Kidney epithelial cell (primary cell): ENCODE measurements around the gene TBX4. TPM values are rescaled to one million over a fixed set of nuclear protein-coding genes. Genes with fewer than 3 reads are reported as not detected.

Source experiments
- DNase-seq: peaks from one replicate; pipeline ENCODE4 v3.0.0-alpha.2; 2010; ENCODE audit warnings: low read depth
- H3K27me3 ChIP-seq: 2 replicates; pipeline ENCODE4 v1.6.0; 2011; ENCODE audit warnings: low read length; ENCODE audit not compliant: control insufficient read depth, insufficient read depth
- H3K36me3 ChIP-seq: 2 replicates; pipeline ENCODE4 v1.5.1; 2011; ENCODE audit warnings: low read length; ENCODE audit not compliant: control insufficient read depth, insufficient read depth
- H3K4me3 ChIP-seq: 2 replicates; pipeline ENCODE4 v1.5.1; 2011; ENCODE audit warnings: low read depth, mild to moderate bottlenecking, control low read depth, low read length
- total RNA-seq: library from RNA; depleted of rRNA; stranded (reverse); fragments of >200 nt; gene quantifications from 2 replicates; pipeline ENCODE4 v1.2.3, GENCODE V29; 2015
- TF ChIP-seq, protein P1 (sequence below): IDR thresholded peaks from 2 replicates; pipeline ENCODE4 v1.5.1; 2011; ENCODE audit warnings: mild to moderate bottlenecking, moderate library complexity, low read length, control low read depth, inconsistent platforms; ENCODE audit not compliant: insufficient read depth, poor library complexity, severe bottlenecking

TBX4 gene
- total RNA-seq, 1 donor from 2014 or later, result not detected

DNA sequence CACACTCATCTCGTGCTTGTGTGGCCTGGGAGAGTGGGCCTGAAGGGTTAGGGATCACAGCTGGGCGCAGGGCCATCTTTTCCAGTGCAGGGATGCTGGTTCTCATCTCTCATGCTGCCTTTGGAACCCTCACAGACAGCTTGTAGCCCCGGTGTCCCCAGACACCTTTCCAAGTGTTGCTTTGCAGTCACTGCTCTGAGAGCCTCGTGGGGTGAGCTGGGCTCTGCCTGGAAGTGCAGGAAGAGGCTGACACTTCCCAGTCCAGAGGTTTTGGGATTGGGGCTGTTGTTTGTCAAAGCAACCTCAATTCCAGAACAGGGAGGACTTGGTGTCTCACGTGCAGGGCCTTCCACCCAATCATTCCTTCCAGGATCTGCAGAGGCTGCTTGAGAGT, 28.2 kb downstream of the TBX4 start:
- H3K27me3 ChIP-seq, result peaks cover 4% of the 10 kb centered on the region
- TF ChIP-seq, protein P1, sequence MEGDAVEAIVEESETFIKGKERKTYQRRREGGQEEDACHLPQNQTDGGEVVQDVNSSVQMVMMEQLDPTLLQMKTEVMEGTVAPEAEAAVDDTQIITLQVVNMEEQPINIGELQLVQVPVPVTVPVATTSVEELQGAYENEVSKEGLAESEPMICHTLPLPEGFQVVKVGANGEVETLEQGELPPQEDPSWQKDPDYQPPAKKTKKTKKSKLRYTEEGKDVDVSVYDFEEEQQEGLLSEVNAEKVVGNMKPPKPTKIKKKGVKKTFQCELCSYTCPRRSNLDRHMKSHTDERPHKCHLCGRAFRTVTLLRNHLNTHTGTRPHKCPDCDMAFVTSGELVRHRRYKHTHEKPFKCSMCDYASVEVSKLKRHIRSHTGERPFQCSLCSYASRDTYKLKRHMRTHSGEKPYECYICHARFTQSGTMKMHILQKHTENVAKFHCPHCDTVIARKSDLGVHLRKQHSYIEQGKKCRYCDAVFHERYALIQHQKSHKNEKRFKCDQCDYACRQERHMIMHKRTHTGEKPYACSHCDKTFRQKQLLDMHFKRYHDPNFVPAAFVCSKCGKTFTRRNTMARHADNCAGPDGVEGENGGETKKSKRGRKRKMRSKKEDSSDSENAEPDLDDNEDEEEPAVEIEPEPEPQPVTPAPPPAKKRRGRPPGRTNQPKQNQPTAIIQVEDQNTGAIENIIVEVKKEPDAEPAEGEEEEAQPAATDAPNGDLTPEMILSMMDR, result no peak
- no peaks in the 10 kb centered on the region for H3K36me3 ChIP-seq
- H3K4me3 ChIP-seq, result no peak overlapping the region
- DNase-seq, result no peak

DNA sequence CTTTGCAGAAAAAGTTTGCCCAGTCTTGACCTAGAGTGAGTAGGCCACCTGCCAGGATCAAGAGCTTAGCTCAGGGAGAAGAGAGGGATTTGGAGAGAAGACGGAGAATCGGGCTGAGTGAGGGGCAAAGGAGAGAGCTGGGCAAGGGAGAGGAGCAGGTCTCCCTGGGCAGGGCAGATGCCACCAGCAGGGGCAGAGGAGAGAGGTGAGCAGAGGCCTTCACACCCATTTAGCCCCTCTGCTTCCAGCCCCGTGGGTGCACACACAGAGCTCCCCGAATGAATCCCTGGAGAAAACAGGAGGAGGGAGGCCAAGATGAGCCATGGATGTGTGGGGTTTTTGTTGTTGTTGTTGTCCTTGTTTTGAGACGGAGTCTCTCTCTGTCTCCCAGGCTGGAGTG, 29.2 kb downstream of the TBX4 start:
- peaks cover 13% of the 10 kb centered on the region for H3K27me3 ChIP-seq
- no peaks in the 10 kb centered on the region for H3K36me3 ChIP-seq
- H3K4me3 ChIP-seq, result no peak overlapping the region
- no peak for DNase-seq
- TF ChIP-seq, protein P1, result no peak

DNA sequence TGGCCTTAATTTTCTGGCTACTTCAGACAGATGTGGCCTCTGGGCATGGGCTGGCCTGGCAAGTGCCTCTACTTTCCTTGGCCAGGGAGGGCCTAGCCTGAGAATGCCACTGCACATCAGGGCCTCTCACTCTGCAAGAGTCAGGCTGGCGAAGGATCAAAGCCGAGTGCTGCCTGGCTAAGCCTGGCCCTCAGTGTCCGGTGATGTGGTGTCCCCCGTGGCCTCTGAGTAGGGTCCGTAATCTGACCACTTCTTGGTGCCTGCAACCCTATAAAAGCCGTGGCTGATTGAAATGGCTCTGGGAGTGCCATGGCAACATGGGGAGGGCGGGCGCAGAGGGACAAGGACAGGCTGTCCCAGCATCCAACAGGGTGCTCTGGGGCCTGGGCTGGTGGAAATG, 30.2 kb downstream of the TBX4 start:
- TF ChIP-seq, protein P1, result no peak
- Histone ChIP-seq H3K36me3 (no peaks in the 10 kb centered on the region), H3K27me3 (peaks cover 15% of the 10 kb centered on the region), H3K4me3 (no peak overlapping the region)
- DNase-seq, result no peak

DNA sequence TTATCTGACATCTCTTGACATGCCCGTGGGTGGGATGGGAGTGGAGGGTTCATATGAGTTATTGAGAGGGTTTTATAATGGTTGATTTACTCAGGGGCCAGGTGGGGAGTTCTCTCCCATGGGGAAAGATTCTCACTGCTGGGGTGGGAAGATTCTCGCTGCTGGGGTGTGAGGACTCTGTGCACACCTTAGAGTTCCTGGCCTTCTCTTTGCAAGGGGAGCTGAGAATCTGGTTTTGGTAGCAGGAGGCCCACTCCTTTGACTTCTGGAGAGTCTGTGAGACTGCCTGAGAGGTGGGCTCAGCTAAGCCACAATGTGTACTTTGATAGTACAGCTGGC, 31.5 kb downstream of the TBX4 start:
- peaks cover 21% of the 10 kb centered on the region for H3K27me3 ChIP-seq
- TF ChIP-seq, protein P1, result no peak
- no peaks in the 10 kb centered on the region for H3K36me3 ChIP-seq
- no peak for DNase-seq
- H3K4me3 ChIP-seq, result no peak overlapping the region

DNA sequence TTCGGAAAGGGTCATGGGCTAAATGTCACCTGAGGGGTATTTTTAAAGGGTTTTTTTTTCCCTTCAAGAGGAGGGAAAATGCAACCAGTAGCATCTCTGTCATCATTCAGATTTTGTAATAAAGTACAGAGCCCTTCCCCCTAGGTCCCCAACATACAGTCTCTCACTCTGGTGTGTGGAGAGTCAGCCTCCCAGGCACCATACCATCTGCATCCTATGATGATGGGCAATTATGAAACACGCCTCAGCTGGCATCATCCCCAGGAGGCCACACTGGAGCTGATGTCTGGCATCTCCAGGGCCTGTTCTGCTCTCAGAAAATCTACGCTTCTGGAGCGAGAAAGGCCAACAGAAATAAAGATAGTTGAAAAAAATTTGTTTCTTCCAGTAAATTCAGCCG, 32.0 kb downstream of the TBX4 start:
- DNase-seq, result no peak
- TF ChIP-seq, protein P1, result no peak
- no peaks in the 10 kb centered on the region for H3K36me3 ChIP-seq
- no peak overlapping the region for H3K4me3 ChIP-seq
- H3K27me3 ChIP-seq, result peaks cover 21% of the 10 kb centered on the region

DNA sequence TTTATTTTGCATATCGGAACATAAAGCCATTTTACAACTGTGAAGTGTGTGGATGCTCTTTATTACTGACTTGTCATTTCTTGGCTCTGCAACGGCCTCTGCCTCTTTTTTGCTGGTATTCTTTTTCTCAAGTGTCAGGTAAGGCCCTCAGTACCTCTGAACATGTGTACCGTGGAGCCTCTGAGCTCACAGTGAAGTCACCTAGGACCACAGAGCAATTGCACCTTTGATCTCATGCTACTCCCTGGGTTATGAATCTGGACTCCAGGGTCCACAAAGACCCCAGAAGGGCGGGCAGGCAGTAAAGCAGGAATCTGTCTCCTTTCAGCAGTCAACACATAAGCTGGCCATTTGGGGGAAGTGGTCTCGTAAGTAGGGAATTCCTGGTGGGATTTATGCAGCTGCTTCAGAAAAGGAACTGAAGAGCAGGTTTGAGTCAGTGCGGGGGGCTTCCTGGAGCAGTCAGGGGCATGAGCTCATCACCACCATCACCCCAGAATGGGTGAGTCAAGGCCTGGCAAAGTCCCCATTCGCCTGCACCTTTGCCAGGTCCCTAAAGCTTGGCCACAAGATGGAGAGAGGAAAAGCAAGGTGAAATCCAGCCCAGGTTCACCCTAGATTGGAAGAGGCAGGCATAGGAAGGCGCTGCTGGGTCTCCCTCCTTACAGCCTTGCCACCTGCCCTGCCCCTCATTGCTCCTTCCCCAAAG, 33.0 kb downstream of the TBX4 start:
- peaks cover 21% of the 10 kb centered on the region for H3K27me3 ChIP-seq
- TF ChIP-seq, protein P1, result no peak
- no peak for DNase-seq
- H3K36me3 ChIP-seq, result no peaks in the 10 kb centered on the region
- H3K4me3 ChIP-seq, result no peak overlapping the region
